ENCODE results near the gene CXCR5.

The CXCR5 gene

GRCh38 chr11:118876286-118876685 is 7.4 kb upstream of the CXCR5 start:
- no peak for DNase-seq (ENCODE audit: low read depth in 2 of 2)

DNA sequence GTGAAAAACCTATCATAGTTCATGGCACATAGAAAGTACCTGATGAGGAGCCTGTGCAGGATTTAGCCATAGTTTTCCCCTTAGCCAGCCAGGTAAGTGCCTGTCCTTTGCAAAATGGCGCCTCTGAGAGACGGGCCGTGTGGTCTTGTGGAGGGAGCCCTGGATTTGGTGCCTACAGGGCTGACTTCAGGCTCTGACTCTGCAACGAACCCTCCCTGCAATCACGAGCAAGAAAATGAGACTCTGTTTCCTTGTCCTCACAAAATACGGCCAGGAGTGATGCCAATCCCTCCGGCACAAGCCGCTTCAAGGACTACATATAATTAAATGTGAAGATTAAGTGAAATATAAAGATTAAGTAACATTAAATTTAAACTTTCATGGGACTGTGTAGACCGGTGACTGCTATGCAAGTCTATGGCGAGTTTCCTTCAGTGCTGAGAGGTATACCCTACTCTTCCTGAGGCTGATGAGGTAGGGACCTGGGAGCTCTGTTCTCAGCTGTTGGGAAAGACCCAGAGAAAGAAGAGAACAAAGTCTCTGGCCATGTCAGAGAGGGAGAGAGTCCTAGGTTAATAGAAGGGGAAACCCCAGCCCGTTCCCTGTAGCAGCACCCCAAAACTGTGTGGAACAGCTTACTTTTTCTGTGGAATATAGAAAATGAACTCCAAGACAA is 6.1 kb upstream of the CXCR5 start:
- no peak for DNase-seq (ENCODE audit: low read depth in 2 of 2)

DNA sequence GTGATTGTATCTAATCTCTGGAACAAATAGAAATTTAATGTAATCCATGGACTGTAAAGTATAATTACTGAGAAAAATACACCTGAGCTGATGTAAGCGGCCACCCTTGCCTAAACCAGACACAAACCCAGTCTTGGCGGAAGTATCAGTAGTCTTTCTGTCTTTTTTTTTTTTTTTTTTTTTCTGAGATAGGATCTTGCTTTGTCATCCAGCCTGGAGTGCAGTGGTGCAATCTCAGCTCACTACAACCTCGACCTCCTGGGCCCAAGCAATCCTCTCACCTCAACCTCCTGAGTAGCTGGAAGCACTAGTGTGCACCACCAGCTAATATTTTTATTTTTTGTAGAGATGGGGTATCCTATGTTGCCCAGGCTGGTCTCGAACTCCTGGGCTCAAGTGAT is 5.5 kb upstream of the CXCR5 start:
- no peak for DNase-seq (ENCODE audit: low read depth in 2 of 2)

- no peak for DNase-seq (ENCODE audit: low read depth in 2 of 2)
Observed at GRCh38 chr11:118881228-118881627, 2.5 kb upstream of the CXCR5 start.

DNA sequence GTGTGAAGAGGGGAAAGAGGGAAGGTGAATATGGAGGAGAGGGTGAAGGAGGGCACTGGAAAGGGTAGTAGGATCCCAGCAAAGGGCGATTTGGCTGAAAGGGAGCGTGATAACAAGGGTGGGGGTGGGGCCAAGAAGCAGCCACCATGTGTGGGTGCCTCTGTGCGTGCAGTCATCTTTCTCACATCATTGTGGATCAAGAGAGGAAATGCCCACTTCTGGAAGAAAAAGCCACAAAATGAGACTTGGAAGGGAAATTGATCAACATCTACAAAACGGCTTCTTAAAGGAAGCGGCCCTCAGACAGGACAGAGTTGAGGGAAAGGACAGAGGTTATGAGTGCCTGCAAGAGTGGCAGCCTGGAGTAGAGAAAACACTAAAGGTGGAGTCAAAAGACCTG is 1.2 kb upstream of the CXCR5 start:
- no peak for DNase-seq (ENCODE audit: low read depth in 2 of 2)

DNA sequence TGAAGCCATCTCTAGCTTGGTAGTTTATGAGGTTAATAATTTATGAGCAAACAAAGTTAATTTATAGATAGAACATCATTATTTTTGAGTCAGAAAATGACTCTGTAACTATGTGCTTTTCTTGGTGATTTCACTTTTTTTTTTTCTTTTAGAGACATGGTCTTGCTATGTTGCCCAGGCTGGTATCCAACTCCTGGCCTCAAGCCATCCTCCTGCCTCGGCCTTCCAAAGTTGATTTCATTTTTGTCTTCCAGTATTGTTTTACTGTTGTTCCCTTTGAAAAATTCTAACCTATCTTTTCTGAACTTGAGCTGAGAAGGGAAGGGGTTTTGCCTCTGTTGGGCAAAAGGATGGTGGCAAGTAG is 706 bp upstream of the CXCR5 start:
- no peak for DNase-seq (ENCODE audit: low read depth in 2 of 2)

- DNase-seq (ENCODE audit: low read depth in 2 of 2): no peak
Observed at GRCh38 chr11:118884875-118885274, 1.2 kb downstream of the CXCR5 start.

- DNase-seq (ENCODE audit: low read depth in 2 of 2): no peak
Observed at GRCh38 chr11:118885319-118885718, 1.6 kb downstream of the CXCR5 start.

- no peak for DNase-seq (ENCODE audit: low read depth in 2 of 2)
Observed at GRCh38 chr11:118885831-118886565, 2.3 kb downstream of the CXCR5 start.

- DNase-seq (ENCODE audit: low read depth in 2 of 2): no peak
Observed at GRCh38 chr11:118886681-118887111, 3.0 kb downstream of the CXCR5 start.

DNA sequence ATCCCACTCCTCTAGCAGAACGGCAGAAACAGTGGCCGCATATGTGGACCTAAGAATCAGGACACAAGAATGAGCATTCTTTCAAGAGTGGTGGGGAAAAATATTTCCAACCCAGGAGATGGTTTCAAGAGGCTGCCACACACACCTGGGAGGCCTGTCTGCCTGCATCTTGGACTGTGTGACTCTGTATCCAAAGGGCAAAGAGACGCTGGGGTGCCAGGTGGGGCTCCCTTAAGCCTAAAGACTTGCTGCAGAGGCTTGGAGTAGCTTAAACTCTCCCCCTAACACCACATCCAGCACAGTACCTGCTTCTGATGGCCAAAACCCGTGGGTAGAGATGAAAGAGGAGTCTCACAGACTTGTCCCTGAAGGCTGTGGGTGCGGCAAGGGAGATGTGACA is 3.5 kb downstream of the CXCR5 start:
- no peak for DNase-seq (ENCODE audit: low read depth in 2 of 2)

- no peak for DNase-seq (ENCODE audit: low read depth in 2 of 2)
Observed at GRCh38 chr11:118888398-118888797, 4.7 kb downstream of the CXCR5 start.

GRCh38 chr11:118889797-118890196 is 6.1 kb downstream of the CXCR5 start:
- DNase-seq (ENCODE audit: low read depth in 2 of 2): no peak

GRCh38 chr11:118892514-118892913 is 8.8 kb downstream of the CXCR5 start:
- DNase-seq (ENCODE audit: low read depth in 2 of 2): no peak

DNA sequence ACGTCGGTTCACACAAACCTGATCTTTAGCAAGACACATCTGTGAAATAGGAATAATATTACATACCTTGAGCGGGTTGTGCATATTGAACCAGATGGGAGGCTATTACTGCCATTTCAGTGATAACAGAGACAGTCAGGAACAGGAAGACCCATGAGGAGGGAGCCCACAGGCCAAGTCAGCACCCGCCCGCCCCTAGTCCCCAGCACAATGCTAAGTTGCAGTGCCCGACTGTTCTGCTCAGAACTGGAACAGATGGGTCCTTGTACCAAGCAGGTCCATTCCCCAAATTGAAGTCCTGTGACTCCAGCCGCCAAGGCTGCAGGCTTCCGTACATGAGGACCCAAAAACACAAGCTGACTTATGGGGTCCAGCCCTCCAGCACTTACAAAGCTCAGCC is 9.3 kb downstream of the CXCR5 start:
- no peak for DNase-seq (ENCODE audit: low read depth in 2 of 2)

DNA sequence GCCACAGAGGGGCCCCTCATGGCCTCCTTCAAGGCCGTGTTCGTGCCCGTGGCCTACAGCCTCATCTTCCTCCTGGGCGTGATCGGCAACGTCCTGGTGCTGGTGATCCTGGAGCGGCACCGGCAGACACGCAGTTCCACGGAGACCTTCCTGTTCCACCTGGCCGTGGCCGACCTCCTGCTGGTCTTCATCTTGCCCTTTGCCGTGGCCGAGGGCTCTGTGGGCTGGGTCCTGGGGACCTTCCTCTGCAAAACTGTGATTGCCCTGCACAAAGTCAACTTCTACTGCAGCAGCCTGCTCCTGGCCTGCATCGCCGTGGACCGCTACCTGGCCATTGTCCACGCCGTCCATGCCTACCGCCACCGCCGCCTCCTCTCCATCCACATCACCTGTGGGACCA is 10.0 kb downstream of the CXCR5 start:
- no peak for DNase-seq (ENCODE audit: low read depth in 2 of 2)

GRCh38 chr11:118894192-118894591 is 10.5 kb downstream of the CXCR5 start:
- no peak for DNase-seq (ENCODE audit: low read depth in 2 of 2)

DNA sequence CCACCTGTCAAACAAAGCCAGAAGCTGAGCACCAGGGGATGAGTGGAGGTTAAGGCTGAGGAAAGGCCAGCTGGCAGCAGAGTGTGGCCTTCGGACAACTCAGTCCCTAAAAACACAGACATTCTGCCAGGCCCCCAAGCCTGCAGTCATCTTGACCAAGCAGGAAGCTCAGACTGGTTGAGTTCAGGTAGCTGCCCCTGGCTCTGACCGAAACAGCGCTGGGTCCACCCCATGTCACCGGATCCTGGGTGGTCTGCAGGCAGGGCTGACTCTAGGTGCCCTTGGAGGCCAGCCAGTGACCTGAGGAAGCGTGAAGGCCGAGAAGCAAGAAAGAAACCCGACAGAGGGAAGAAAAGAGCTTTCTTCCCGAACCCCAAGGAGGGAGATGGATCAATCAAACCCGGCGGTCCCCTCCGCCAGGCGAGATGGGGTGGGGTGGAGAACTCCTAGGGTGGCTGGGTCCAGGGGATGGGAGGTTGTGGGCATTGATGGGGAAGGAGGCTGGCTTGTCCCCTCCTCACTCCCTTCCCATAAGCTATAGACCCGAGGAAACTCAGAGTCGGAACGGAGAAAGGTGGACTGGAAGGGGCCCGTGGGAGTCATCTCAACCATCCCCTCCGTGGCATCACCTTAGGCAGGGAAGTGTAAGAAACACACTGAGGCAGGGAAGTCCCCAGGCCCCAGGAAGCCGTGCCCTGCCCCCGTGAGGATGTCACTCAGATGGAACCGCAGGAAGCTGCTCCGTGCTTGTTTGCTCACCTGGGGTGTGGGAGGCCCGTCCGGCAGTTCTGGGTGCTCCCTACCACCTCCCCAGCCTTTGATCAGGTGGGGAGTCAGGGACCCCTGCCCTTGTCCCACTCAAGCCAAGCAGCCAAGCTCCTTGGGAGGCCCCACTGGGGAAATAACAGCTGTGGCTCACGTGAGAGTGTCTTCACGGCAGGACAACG is 11.7 kb downstream of the CXCR5 start:
- DNase-seq (ENCODE audit: low read depth in 2 of 2): no peak

- no peak for DNase-seq (ENCODE audit: low read depth in 2 of 2)
Observed at GRCh38 chr11:118896472-118896913, 12.8 kb downstream of the CXCR5 start.

DNA sequence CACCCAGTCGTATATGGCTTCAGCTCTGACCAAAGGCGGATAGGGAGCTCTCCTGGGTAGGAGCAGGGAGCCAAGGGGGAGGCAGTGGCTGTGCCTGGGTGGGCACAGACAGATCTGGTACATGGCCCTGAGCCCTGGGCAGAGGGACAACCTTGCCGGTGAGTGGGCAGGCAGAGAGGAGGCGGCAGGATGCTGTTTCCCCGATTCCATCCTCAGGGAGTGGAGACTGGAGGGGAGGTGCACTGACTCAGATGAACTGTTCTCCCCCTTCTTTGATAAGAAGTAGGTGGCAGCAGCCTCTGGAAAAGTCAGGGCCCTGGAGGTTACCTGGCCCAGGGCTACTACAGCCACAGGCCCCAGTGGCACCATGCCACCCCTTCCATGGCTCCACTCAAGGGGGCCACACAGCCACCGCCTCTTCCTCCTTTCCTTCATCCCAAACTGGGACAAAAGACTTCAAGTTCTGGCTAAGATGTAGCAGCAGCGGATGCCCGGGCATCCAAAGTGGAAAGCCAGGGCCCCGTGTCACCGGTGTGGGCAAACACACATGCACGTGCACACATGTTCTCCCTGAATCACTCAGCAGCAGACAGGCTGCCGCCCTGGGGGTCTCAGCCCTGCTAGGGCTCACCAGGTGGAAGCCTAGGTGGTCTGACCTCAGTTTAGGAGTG is 13.4 kb downstream of the CXCR5 start:
- DNase-seq (ENCODE audit: low read depth in 2 of 2): no peak

- DNase-seq (ENCODE audit: low read depth in 2 of 2): no peak
Observed at GRCh38 chr11:118897721-118898310, 14.1 kb downstream of the CXCR5 start.

All from fibroblast of skin of left quadriceps (primary cell).